Measurements from ENCODE around the gene IRF9. TPM values are rescaled to one million over a fixed set of nuclear protein-coding genes. Genes with fewer than 3 reads are reported as not detected.

IRF9 gene
- total RNA-seq, 1 experiment from 2014 or later, result 15.6 TPM

- TF ChIP-seq ZNF512 (CRISPR knock-in tag; IDR thresholded peaks at IDR 0.05; ENCODE audit: borderline replicate concordance) (no peak), ZNF138 (CRISPR knock-in tag; conservative IDR thresholded peaks at IDR 0.05) (peak; percentile 72; the same call in 1 of the 2 replicates), ZNF263 (CRISPR knock-in tag; IDR thresholded peaks at IDR 0.05; ENCODE audit: low read depth) (no peak), ZNF425 (CRISPR knock-in tag; conservative IDR thresholded peaks at IDR 0.05) (no peak), HMGXB4 (CRISPR knock-in tag; IDR thresholded peaks at IDR 0.05) (peak; percentile 50; the same call in 1 of the 2 replicates), ZNF281 (CRISPR knock-in tag; IDR thresholded peaks at IDR 0.05) (no peak), ZBTB43 (CRISPR knock-in tag; IDR thresholded peaks at IDR 0.05) (peak; percentile 69; the same call in 1 of the 2 replicates), CTCF (IDR thresholded peaks at IDR 0.05) (no peak), NFE2L1 (CRISPR knock-in tag; IDR thresholded peaks at IDR 0.05) (peak; percentile 64; the same call in 1 of the 2 replicates), ATF3 (CRISPR knock-in tag; conservative IDR thresholded peaks at IDR 0.05) (no peak), CBFB (CRISPR knock-in tag; IDR thresholded peaks at IDR 0.05; ENCODE audit: low read depth) (peak; percentile 82; the same call in 1 of the 2 replicates), USF1 (CRISPR knock-in tag; IDR thresholded peaks at IDR 0.05) (peak; percentile 87), E2F4 (CRISPR knock-in tag; IDR thresholded peaks at IDR 0.05; ENCODE audit: borderline replicate concordance, low read depth) (no peak), TEAD1 (CRISPR knock-in tag; IDR thresholded peaks at IDR 0.05) (peak; percentile 68), ZNF671 (CRISPR knock-in tag; IDR thresholded peaks at IDR 0.05) (no peak), ZSCAN18 (CRISPR knock-in tag; IDR thresholded peaks at IDR 0.05) (no peak), ATF2 (CRISPR knock-in tag; IDR thresholded peaks at IDR 0.05; ENCODE audit: borderline replicate concordance, low read depth) (no peak)
These were observed 27.4 kb downstream of the IRF9 start, which contains the start of gene IPO4 (continued) for GRCh38 chr14:24188251-24189058.

All from WTC11 (cell line).